Hepatocyte (in vitro differentiated cells): ENCODE results near the gene SCRG1. TPM values are rescaled to one million over a fixed set of nuclear protein-coding genes. Genes with fewer than 3 reads are reported as not detected.

Experiments
- DNase-seq: peaks from one replicate; pipeline ENCODE4 v3.0.0-alpha.2; 2016; ENCODE audit warnings: low spot score
- H2AFZ ChIP-seq: fragments of 200-600 bp; sonication (generic); 2 replicates; pipeline ENCODE4 v1.6.0; 2016; ENCODE audit warnings: antibody characterized with exemption, mild to moderate bottlenecking
- H3K27ac ChIP-seq: fragments of 200-600 bp; sonication (generic); 2 replicates; pipeline ENCODE4 v1.5.1; 2016; ENCODE audit warnings: mild to moderate bottlenecking
- H3K27me3 ChIP-seq: fragments of 200-600 bp; sonication (generic); 2 replicates; pipeline ENCODE4 v1.6.1; 2016
- H3K36me3 ChIP-seq: fragments of 200-600 bp; sonication (generic); replicated peaks from 2 replicates; pipeline ENCODE4 v1.5.1; 2016; ENCODE audit warnings: low read depth; ENCODE audit not compliant: insufficient read depth
- H3K4me1 ChIP-seq: fragments of 200-600 bp; sonication (generic); 2 replicates; pipeline ENCODE4 v1.5.1; 2016; ENCODE audit warnings: mild to moderate bottlenecking, moderate library complexity; ENCODE audit not compliant: insufficient read depth
- H3K4me2 ChIP-seq: fragments of 200-600 bp; sonication (generic); 2 replicates; pipeline ENCODE4 v1.6.0; 2016
- H3K4me3 ChIP-seq: fragments of 200-600 bp; sonication (generic); 2 replicates; pipeline ENCODE4 v1.5.1; 2016; ENCODE audit warnings: mild to moderate bottlenecking
- H3K79me2 ChIP-seq: fragments of 200-600 bp; sonication (generic); 2 replicates; pipeline ENCODE4 v1.6.0; 2017; ENCODE audit warnings: mild to moderate bottlenecking
- H3K9me2 ChIP-seq: fragments of 200-600 bp; sonication (generic); replicated peaks from 2 replicates; pipeline ENCODE4 v1.6.0; 2017; ENCODE audit warnings: mild to moderate bottlenecking; ENCODE audit not compliant: insufficient read depth
- H3K9me3 ChIP-seq: fragments of 200-600 bp; sonication (generic); 2 replicates; pipeline ENCODE4 v1.5.1; 2016; ENCODE audit warnings: low read depth, mild to moderate bottlenecking
- H4K20me1 ChIP-seq: fragments of 200-600 bp; sonication (generic); 2 replicates; pipeline ENCODE4 v1.6.0; 2016; ENCODE audit warnings: mild to moderate bottlenecking; ENCODE audit not compliant: insufficient read depth, poor library complexity, severe bottlenecking
- EZH2 ChIP-seq: fragments of 200-600 bp; sonication (generic); IDR thresholded peaks from 2 replicates; pipeline ENCODE4 v1.6.1; 2016; ENCODE audit warnings: antibody characterized with exemption, mild to moderate bottlenecking, borderline replicate concordance
- EZH2phosphoT487 ChIP-seq: fragments of 200-600 bp; sonication (generic); IDR thresholded peaks from one replicate; pipeline ENCODE4 v1.6.1; 2018; ENCODE audit warnings: antibody characterized with exemption, mild to moderate bottlenecking, low read depth, moderate library complexity; ENCODE audit not compliant: unreplicated experiment, severe bottlenecking
- WGBS: methylation state at CpG from one replicate; pipeline ENCODE4 v1.1.6; 2016; ENCODE audit warnings: low lambda C conversion rate; ENCODE audit errors: missing lambda C conversion rate; 5-methylcytosine and 5-hydroxymethylcytosine counted together
- polyA plus RNA-seq: library from polyadenylated mRNA; unstranded; fragments of >200 nt; fragmentation: Nextera tagmentation; extraction: Ambion mirVana; gene quantifications from 2 replicates; pipeline ENCODE4 v1.2.1, GENCODE V29; 2016
- total RNA-seq: library from RNA; depleted of rRNA; stranded (reverse); fragments of >200 nt; gene quantifications from 2 replicates; pipeline ENCODE4 v1.2.3, GENCODE V29; 2014
- TF ChIP-seq, protein P1 (sequence below): fragments of 200-600 bp; sonication (generic); IDR thresholded peaks from 2 replicates; pipeline ENCODE4 v1.5.1; 2016; ENCODE audit warnings: antibody characterized with exemption, mild to moderate bottlenecking; ENCODE audit not compliant: poor library complexity

The SCRG1 gene
- total and polyA plus RNA-seq, 2 experiments from 2014 or later, result 2.1 to 5.1 TPM

DNA sequence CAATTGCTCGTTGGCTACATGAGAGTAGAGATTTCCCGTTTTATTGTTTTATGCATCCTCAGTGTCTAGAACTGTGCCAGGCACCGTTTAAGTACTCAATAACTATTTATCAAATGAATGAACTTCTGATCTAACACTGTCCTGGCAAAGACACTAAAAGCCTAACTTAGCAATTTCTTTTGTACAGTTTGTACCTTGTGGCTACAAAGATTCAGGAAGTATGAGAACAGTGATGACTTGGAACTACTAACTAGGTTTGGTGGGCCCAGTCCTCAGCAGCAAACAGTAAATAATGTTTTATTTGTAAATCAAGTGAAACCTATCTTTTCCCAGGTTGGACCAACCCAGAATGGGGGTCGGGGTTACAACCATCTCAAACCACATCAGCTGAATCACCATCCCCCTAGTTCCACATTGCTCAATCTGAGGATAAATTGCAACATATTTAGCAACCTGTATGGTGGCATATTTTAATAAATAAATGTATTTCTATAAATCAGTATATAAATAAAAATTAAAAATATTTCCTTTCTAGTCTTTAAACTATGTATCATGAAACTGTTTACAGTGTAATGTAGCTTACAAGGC is 12.3 kb upstream of the SCRG1 start:
- no peak overlapping the region for H3K4me2 ChIP-seq
- no peak overlapping the region for H2AFZ ChIP-seq
- WGBS, result 68% methylated on average over 4 of the region's 4 CpGs
- H3K36me3 ChIP-seq, result no peaks in the 10 kb centered on the region
- H3K4me3 ChIP-seq, result no peak overlapping the region
- no peaks in the 10 kb centered on the region for H3K9me3 ChIP-seq
- no peaks in the 10 kb centered on the region for H3K27me3 ChIP-seq
- H3K9me2 ChIP-seq, result no peaks in the 10 kb centered on the region
- H3K27ac ChIP-seq, result no peak overlapping the region
- H3K79me2 ChIP-seq, result no peaks in the 10 kb centered on the region
- H4K20me1 ChIP-seq, result no peaks in the 10 kb centered on the region
- no peaks in the 10 kb centered on the region for H3K4me1 ChIP-seq
- TF ChIP-seq EZH2phosphoT487 (no peak), EZH2 (no peak)
- TF ChIP-seq, protein P1, sequence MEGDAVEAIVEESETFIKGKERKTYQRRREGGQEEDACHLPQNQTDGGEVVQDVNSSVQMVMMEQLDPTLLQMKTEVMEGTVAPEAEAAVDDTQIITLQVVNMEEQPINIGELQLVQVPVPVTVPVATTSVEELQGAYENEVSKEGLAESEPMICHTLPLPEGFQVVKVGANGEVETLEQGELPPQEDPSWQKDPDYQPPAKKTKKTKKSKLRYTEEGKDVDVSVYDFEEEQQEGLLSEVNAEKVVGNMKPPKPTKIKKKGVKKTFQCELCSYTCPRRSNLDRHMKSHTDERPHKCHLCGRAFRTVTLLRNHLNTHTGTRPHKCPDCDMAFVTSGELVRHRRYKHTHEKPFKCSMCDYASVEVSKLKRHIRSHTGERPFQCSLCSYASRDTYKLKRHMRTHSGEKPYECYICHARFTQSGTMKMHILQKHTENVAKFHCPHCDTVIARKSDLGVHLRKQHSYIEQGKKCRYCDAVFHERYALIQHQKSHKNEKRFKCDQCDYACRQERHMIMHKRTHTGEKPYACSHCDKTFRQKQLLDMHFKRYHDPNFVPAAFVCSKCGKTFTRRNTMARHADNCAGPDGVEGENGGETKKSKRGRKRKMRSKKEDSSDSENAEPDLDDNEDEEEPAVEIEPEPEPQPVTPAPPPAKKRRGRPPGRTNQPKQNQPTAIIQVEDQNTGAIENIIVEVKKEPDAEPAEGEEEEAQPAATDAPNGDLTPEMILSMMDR, result no peak
- DNase-seq, result no peak

DNA sequence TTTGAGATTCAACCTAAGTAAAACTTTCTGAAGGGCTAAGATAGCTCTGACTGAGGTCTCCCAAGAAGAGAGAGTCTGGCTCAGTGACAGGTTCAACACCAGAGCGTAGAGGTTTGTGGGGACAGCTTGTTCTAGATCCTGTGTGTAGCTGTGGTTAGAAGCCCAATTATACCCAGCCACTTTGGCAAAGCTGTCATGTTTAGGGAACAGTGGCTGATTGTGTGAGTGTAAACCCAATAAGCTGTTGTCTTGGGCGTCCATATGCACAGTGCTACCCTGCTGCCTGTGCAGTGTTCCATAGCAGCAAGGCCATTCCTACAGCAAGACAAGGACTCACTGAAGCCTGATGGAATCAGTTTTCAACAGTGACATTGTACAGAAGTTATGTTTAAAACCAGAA is 11.2 kb upstream of the SCRG1 start:
- WGBS, result 48% methylated on average over 2 of the region's 2 CpGs
- TF ChIP-seq EZH2phosphoT487 (no peak), EZH2 (no peak)
- TF ChIP-seq, protein P1, result no peak
- Histone ChIP-seq H3K9me3 (no peaks in the 10 kb centered on the region), H3K4me3 (no peak overlapping the region), H3K9me2 (no peaks in the 10 kb centered on the region), H3K4me2 (no peak overlapping the region), H3K27me3 (no peaks in the 10 kb centered on the region), H4K20me1 (no peaks in the 10 kb centered on the region), H3K4me1 (no peaks in the 10 kb centered on the region), H3K79me2 (no peaks in the 10 kb centered on the region), H3K36me3 (no peaks in the 10 kb centered on the region), H3K27ac (no peak overlapping the region), H2AFZ (no peak overlapping the region)
- DNase-seq, result no peak

DNA sequence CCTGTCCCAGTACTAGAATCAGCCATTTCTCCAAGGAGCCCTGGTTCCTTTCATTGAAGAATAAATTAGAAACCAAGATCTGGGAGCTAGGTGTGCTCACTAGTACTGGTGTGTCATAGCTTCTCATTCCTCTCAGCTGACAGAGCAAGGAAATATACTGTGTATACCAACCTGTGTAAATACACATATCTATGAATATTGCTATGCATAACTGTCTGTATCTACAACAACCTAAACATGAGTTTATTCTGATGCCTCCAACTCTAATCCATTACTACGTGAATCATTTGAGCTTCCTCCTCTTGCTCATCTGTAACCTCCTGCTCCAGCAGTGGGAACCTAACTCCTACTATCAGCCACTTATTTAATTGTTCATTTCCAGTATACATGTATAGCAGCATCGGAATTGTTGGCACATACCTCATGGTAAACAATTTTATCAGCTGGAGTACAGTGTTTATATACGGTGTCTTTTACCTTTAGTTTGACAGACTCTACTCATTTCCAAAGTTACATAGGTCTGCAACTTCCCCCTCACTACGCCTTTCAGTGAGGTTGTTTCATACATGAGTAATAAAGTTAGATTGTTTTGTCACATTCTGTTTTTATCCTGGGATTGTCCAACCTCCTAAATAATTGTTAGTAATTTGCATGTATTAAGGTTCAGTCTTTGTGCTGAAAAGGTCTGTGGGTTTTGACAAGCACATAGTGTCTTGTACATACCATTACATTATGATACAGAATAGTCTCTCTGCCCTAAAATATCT is 7.1 kb upstream of the SCRG1 start:
- no peak overlapping the region for H3K4me3 ChIP-seq
- H3K79me2 ChIP-seq, result no peaks in the 10 kb centered on the region
- H3K27ac ChIP-seq, result no peak overlapping the region
- no peak overlapping the region for H3K4me2 ChIP-seq
- no peak overlapping the region for H2AFZ ChIP-seq
- H3K27me3 ChIP-seq, result no peaks in the 10 kb centered on the region
- H4K20me1 ChIP-seq, result no peaks in the 10 kb centered on the region
- WGBS, result 93% methylated on average over 4 of the region's 4 CpGs
- H3K9me2 ChIP-seq, result no peaks in the 10 kb centered on the region
- H3K9me3 ChIP-seq, result no peaks in the 10 kb centered on the region
- H3K36me3 ChIP-seq, result no peaks in the 10 kb centered on the region
- DNase-seq, result no peak
- TF ChIP-seq EZH2, result no peak
- no peak for TF ChIP-seq EZH2phosphoT487
- TF ChIP-seq, protein P1, result no peak
- H3K4me1 ChIP-seq, result no peaks in the 10 kb centered on the region
